NOMO-1 (cell line): ENCODE data around the gene GRID2.

Experiments used
- DNase-seq, 2 experiments: peaks; one replicate each; lab custom pipeline; 2025; ENCODE audit not compliant: unreplicated experiment in 2 of 2; lab: John Stamatoyannopoulos, UW

Gene GRID2

DNA sequence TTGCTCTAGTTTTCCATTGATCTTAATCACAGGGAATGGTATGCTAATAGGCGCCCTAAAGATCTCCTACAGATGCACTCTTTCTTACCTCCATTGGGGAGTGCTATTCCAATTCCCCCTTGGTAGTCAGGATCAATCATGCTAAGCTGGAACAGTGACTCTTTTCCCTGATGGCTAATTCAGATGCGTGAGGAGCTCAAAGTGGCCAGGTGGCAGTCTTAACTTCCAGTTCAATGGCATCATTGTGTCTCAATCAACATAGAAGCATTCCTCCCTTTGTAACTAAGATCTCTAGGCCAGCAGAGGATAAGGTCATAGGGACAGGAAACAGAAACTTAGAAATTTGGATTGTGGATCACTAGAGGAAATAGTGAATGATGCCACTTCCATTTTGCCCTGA lies 216.8 kb downstream of the GRID2 start:
- DNase-seq, result no peak

GRCh38 chr4:92521941-92522340 lies 218.2 kb downstream of the GRID2 start:
- DNase-seq, result no peak

GRCh38 chr4:92522356-92522755 lies 218.6 kb downstream of the GRID2 start:
- DNase-seq, result no peak

- DNase-seq, result no peak
Measured at GRCh38 chr4:92524131-92524530, 220.4 kb downstream of the GRID2 start.

DNA sequence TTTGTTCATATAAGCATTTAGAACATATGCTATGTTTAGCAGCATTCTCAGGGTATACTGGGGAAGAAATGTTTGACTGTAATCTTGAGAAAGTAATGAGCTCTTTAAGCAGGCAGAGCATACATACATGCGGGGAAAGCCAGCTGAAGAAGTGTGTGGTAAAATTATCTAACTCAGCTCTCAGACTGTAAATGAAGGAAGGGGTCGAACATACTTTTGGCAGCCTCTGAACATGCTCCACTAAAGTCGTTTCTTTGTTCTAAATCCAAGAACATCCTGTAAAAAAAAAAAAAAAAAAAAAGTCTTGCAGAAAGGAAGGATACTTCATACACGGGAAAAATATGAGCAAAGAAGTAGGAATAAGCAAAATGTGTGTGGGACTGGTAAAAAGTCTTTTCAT lies 224.8 kb downstream of the GRID2 start:
- no peak for DNase-seq

DNA sequence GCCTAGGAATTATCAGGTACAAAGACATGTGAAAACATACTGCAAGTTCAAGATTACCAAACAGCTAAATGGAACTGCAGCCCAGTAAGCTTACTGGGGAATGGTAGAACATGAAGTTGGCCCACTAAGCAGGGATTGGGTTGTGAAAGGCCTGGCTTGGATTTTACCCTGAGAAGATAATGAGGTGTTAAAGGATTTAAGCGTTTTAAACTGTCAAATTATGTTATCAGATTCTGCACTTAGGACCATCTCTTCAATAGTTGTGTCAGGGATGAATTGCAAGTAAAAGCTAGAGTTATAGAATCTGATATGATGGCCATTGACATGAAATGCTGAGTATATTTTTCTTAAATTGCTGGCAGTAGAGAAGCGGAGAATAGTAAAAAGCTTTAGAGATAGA lies 225.7 kb downstream of the GRID2 start:
- no peak for DNase-seq

DNA sequence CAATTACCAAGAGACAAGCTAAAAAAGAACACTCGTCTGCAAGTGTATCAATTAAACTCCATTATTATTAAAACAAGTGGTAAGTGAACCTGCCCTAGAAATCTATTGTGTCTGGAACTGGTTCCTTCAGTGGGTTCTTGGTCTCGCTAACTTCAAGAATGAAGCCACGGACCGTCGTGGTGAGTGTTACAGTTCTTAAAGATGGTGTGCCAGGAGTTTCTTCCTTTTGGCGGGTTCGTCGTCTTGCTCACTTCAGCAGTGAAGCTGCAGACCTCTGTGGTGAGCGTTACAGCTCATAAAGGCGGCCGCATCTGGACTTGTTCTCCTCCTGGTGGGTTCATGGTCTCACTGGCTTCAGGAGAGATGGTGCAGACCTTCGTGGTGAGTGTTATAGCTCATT lies 231.8 kb downstream of the GRID2 start:
- no peak for DNase-seq

- no peak for DNase-seq
Measured at GRCh38 chr4:92551616-92552015, 247.8 kb downstream of the GRID2 start.

DNA sequence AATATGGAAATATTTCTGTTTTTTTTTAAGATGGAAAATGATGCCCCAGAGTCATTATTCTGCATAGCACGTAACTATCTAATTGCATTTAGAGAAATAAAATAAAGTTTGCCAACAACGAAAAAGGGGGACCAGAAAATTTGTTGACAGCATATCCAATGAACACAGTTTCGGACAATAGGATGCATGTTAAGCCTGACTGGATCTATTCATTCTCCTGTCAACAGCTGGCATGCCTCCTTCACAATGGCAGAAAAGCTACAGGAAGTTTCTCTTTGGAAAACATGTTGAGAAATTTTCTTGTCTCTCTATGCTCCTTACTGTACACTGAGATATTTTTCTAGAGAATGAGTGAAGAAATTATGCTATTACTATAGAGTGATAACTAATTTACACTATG lies 262.5 kb downstream of the GRID2 start:
- no peak for DNase-seq

DNA sequence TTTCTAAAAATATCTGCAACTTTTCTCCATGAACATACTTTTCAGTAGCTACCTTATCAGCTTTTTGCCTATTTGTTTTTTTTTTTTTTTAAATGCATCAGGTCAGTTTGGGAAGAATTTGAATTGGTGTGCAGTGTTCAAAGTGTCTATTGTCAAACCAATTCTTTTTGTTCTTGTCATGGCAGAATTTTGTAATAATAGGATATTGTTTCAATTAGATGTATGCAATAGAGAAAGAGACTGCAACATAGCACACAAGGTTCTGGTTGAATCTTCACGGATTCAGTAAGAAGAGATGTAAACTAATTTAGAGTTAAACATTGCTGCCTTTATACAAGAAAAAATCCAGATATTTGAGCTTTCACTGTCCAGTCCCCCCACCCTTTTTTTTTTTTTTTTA lies 277.1 kb downstream of the GRID2 start:
- DNase-seq, result no peak

GRCh38 chr4:92599044-92599443 lies 295.3 kb downstream of the GRID2 start:
- DNase-seq, result no peak

DNA sequence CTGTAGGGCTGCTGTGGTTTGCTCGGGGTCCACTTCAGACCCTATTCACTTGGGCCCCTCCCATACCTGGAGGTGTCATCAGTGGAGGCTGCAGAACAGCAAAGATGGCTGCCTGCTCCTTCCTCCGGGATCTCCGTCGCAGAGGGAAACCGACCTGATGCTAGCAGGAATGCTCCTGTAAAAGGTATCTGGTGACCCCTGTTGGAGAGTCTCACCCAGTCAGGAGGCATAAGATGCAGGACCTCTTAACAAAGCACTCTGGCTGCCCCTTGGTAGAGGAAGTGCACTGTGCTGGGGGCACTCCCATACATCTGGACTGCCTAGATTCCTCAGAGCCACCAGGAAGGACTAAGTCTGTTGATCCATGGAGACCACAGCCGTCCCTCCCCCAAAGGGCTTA lies 296.9 kb downstream of the GRID2 start:
- no peak for DNase-seq

- no peak for DNase-seq
Measured at GRCh38 chr4:92606227-92606626, 302.5 kb downstream of the GRID2 start.

DNA sequence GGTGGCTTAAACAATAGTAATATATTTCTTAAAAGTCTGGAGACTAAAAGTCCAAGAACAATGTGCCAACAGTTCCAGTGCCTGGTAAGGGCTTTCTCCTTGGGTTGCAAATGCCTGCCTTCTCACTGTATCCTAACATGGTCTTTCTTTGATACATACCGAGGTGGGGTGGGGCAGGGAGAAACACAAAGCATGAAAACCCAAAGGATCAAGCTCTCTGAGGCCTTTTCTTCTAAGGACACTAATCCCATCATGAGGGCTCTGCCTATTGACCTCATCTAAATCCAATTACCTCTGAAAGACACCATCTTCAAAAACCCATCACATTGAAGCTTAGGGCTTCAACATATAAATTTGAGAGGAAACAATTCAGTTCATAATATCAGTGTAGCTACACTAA lies 311.3 kb downstream of the GRID2 start:
- no peak for DNase-seq

GRCh38 chr4:92618968-92619367 lies 315.2 kb downstream of the GRID2 start:
- no peak for DNase-seq

DNA sequence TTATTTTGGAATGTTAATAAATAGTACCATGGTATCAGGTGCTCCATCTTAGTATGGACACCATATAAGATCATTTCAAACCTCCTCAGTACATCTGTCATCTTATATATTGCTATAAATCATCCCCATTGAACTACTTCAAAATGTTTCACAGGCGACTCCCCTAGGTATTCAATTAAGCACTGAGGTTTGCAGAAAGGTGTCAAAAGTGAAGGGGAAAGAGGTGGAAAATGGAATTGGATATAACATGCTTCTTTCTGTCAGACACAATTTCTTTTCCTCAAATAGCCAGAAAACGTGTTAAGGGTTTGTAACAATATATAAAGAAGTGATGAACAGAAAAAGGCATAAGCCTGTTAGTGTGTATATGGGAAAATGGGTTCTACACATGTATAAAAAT lies 325.5 kb downstream of the GRID2 start:
- no peak for DNase-seq

- no peak for DNase-seq
Measured at GRCh38 chr4:92634882-92635281, 331.1 kb downstream of the GRID2 start.

DNA sequence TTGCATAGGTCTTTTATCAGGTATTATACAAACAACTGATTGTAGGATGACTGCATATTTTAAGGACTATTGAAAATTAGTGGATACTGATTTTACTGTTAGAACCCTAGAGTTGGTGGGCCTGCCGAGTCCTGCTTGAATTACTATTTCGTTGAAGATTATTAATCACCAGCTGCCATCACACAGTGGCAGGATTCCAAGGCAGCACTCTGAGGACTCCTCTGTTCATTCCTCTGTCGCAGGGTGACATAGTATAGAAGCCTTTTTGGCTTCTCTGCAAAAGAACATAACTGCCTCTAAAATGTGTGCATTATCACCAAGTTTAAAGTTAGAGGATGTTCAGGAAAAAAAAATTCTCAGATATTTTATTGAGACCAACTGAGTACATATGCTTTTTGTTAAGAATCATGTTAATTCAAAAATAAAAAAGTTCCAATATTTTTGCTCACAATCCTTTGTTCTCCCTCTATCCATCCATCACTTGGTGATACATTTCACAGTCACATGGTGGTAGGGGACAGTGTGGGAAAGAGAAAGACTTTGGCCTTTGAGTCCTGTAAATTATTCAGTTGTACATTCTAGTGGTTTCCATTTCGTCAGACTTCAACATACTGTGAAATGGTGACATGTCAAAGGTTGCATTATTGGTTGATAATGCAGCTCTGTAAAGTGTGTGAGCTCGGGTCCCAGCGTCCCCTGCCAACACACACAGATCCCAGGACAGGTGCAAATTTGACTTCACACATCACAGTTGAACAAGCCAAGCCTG lies 332.5 kb downstream of the GRID2 start:
- DNase-seq, result no peak

- DNase-seq, result no peak
Measured at GRCh38 chr4:92641409-92641808, 337.6 kb downstream of the GRID2 start.

DNA sequence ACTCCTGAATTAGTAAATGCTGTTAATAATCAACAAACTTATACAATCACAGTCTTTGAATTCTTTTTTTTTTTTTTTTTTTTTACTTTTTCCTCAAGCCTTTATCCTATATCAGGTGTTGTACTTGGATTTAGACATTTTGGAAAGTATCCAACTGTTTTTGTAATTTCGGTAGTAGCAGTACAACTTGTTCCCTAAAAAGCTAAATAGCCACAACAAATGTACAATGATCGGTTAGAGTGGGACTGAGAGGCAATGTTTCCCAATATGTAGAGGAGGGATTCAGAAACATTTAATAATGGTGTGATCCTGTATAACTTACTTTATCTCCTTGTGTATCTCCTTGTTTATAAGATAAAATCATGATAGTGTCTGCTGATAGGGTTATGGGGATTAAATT lies 343.1 kb downstream of the GRID2 start:
- no peak for DNase-seq

DNA sequence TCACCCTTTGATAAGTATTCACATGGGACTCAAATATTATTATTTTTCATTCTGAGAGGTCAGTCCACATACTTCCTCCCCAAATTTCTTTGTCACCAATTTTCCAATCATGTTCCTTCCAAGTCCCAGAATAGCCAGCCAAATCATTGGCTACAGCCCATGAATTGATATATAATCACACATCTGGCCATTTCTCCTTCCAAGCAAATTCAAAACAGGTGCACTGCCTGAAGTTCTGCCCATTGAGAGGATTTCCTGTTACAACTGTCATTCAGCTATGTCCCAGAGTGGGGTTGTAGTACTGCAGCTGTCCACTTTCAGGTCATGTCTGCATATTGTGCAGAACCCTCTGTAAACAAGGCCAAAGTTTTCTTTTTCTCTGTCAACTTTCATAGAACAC lies 347.8 kb downstream of the GRID2 start:
- DNase-seq, result no peak

DNA sequence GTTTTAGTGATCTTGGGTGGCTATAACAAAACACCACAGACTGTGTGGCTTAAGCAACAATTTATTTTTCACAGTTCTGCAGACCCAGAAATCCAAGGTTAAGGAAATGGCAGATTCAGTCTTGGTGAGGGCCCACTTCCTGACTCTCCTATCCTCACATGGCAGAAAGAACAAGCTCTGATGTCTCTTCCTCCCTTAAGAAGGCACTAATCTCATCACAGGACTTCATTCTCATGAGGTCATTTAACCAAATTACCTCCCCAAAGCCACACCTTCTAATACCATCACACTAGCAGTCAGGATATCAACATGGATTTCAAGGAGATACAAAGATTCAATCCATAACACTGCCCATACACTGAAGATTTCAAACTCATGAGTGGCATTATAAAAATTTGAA lies 350.3 kb downstream of the GRID2 start:
- DNase-seq, result no peak

DNA sequence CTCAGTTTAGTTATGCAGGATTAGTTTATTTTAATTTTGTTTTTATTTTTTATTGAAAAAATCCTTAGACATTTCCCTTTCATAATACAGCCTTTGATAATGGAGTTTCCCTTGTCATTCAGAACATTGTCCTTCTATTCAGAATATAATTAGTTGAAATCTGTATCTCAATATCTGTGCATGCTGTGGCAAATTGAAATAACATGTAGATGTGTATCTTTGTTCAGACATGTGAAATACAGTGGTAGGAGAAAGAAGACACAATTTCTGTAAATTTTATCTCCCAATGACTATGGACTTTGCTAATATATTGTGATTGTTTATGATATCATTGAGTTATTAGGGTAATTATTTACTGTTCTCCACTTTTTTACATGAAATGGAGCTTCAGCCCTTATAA lies 353.9 kb downstream of the GRID2 start:
- DNase-seq, result no peak
